ENCODE results near the gene PAPOLG.

Gene PAPOLG

GRCh38 chr2:60778352-60778751 lies 22.3 kb downstream of the PAPOLG start:
- Histone ChIP-seq H3K36me3 (replicated peaks) (peaks cover 48% of the 10 kb centered on the region), H3K27ac (no peak overlapping the region), H3K27me3 (replicated peaks) (no peaks in the 10 kb centered on the region), H3K4me3 (ENCODE audit: low read depth, low read length) (no peak overlapping the region)
- in situ Hi-C loops (cut with HindIII; ENCODE audit: low pct_ligation_motif_present, low sequenced_read_pairs): no loop called here
- no peak for DNase-seq
- no peak for TF ChIP-seq CTCF (IDR thresholded peaks at IDR 0.05; ENCODE audit: low read depth, low read length, missing control alignments)

GRCh38 chr2:60779426-60779825 lies 23.4 kb downstream of the PAPOLG start:
- no peak for DNase-seq
- Histone ChIP-seq H3K27ac (no peak overlapping the region), H3K27me3 (replicated peaks) (no peaks in the 10 kb centered on the region), H3K4me3 (ENCODE audit: low read depth, low read length) (no peak overlapping the region), H3K36me3 (replicated peaks) (peaks cover 53% of the 10 kb centered on the region)
- in situ Hi-C loops (cut with HindIII; ENCODE audit: low pct_ligation_motif_present, low sequenced_read_pairs): no loop called here
- TF ChIP-seq CTCF (IDR thresholded peaks at IDR 0.05; ENCODE audit: low read depth, low read length, missing control alignments): no peak

- TF ChIP-seq CTCF (IDR thresholded peaks at IDR 0.05; ENCODE audit: low read depth, low read length, missing control alignments): no peak
- no peak for DNase-seq
- peaks cover 54% of the 10 kb centered on the region for H3K36me3 ChIP-seq (replicated peaks)
- in situ Hi-C loops (cut with HindIII; ENCODE audit: low pct_ligation_motif_present, low sequenced_read_pairs): no loop called here
- no peak overlapping the region for H3K27ac ChIP-seq
- H3K4me3 ChIP-seq (ENCODE audit: low read depth, low read length): no peak overlapping the region
- no peaks in the 10 kb centered on the region for H3K27me3 ChIP-seq (replicated peaks)
These were observed 24.7 kb downstream of the PAPOLG start for GRCh38 chr2:60780721-60781120.

GRCh38 chr2:60793169-60793568 lies 37.1 kb downstream of the PAPOLG start:
- TF ChIP-seq CTCF (IDR thresholded peaks at IDR 0.05; ENCODE audit: low read depth, low read length, missing control alignments): no peak
- no peak for DNase-seq
- H3K4me3 ChIP-seq (ENCODE audit: low read depth, low read length): no peak overlapping the region
- H3K27ac ChIP-seq: no peak overlapping the region
- no peaks in the 10 kb centered on the region for H3K27me3 ChIP-seq (replicated peaks)
- in situ Hi-C loops (cut with HindIII; ENCODE audit: low pct_ligation_motif_present, low sequenced_read_pairs): no loop called here
- peaks cover 25% of the 10 kb centered on the region for H3K36me3 ChIP-seq (replicated peaks)

- no peak overlapping the region for H3K4me3 ChIP-seq (ENCODE audit: low read depth, low read length)
- DNase-seq: no peak
- peak; percentile 32 for TF ChIP-seq CTCF (IDR thresholded peaks at IDR 0.05; ENCODE audit: low read depth, low read length, missing control alignments)
- H3K36me3 ChIP-seq (replicated peaks): peaks cover 18% of the 10 kb centered on the region
- in situ Hi-C loops (cut with HindIII; ENCODE audit: low pct_ligation_motif_present, low sequenced_read_pairs): no loop called here
- no peak overlapping the region for H3K27ac ChIP-seq
- no peaks in the 10 kb centered on the region for H3K27me3 ChIP-seq (replicated peaks)
These were observed 38.3 kb downstream of the PAPOLG start for GRCh38 chr2:60794271-60794863.

Data from brain microvascular endothelial cell (primary cell).